HepG2 (cell line): ENCODE results near the gene TGM6. TPM values are rescaled to one million over a fixed set of nuclear protein-coding genes. Genes with fewer than 3 reads are reported as not detected.

Experiments used
- GABPB1 ChIP-seq: IDR thresholded peaks from 2 replicates; pipeline ENCODE4 v1.6.1; 2016; ENCODE audit warnings: mild to moderate bottlenecking, missing genetic modification reagents, moderate library complexity, missing compliant biosample characterization
- GZF1 ChIP-seq: sonication (generic); formaldehyde crosslinking; IDR thresholded peaks from 2 replicates; pipeline ENCODE4 v1.5.1; 2020; ENCODE audit warnings: mild to moderate bottlenecking, missing genetic modification reagents
- HDAC2 ChIP-seq: sonication (generic); formaldehyde crosslinking; IDR thresholded peaks from 2 replicates; pipeline ENCODE4 v1.4.0; 2020; ENCODE audit warnings: missing genetic modification reagents
- HES4 ChIP-seq: sonication (generic); formaldehyde crosslinking; IDR thresholded peaks from 2 replicates; pipeline ENCODE4 v1.9.0; 2021; ENCODE audit warnings: mild to moderate bottlenecking, missing genetic modification reagents, borderline replicate concordance
- PHF21A ChIP-seq: sonication (generic); formaldehyde crosslinking; IDR thresholded peaks from 2 replicates; pipeline ENCODE4 v1.5.0; 2020; ENCODE audit warnings: mild to moderate bottlenecking, missing genetic modification reagents
- PLRG1 ChIP-seq: fragments of 450-650 bp; conservative IDR thresholded peaks from 2 replicates; pipeline ENCODE4 v1.6.1; 2016
- POLR2AphosphoS2 ChIP-seq: IDR thresholded peaks from 2 replicates; pipeline ENCODE4 v1.6.1; 2011; ENCODE audit warnings: low read depth, low read length, improper control_type of control experiment
- RAD51 ChIP-seq: fragments of 450-650 bp; IDR thresholded peaks from 2 replicates; pipeline ENCODE4 v1.6.1; 2016; ENCODE audit warnings: borderline replicate concordance
- REL ChIP-seq: sonication (generic); formaldehyde crosslinking; conservative IDR thresholded peaks from 2 replicates; pipeline ENCODE4 v1.8.0; 2022; ENCODE audit warnings: mild to moderate bottlenecking, missing genetic modification reagents, moderate library complexity
- SMARCC2 ChIP-seq: fragments of 450-650 bp; IDR thresholded peaks from 2 replicates; pipeline ENCODE4 v1.6.1; 2017; ENCODE audit warnings: antibody characterized with exemption, mild to moderate bottlenecking
- SMC3 ChIP-seq: IDR thresholded peaks from 2 replicates; pipeline ENCODE4 v1.6.1; 2011; ENCODE audit warnings: low read length, improper control_type of control experiment
- SPEN ChIP-seq: sonication (generic); formaldehyde crosslinking; IDR thresholded peaks from 2 replicates; pipeline ENCODE4 v1.5.1; 2020; ENCODE audit warnings: low read depth, mild to moderate bottlenecking, missing genetic modification reagents
- TBX3 ChIP-seq: fragments of 450-650 bp; IDR thresholded peaks from 2 replicates; pipeline ENCODE4 v1.6.1; 2017; ENCODE audit warnings: antibody characterized with exemption, mild to moderate bottlenecking, inconsistent platforms, borderline replicate concordance
- TCF12 ChIP-seq, 2 experiments: fragments of 450-650 bp in 1 of 2; sonication (generic) in 1 of 2; formaldehyde crosslinking in 1 of 2; IDR thresholded peaks; 2 replicates each; pipeline versions ENCODE4 v1.6.1 to v1.8.0; 2017 to 2022; ENCODE audit warnings: antibody characterized with exemption in 1 of 2, mild to moderate bottlenecking in 1 of 2, missing genetic modification reagents in 1 of 2, moderate library complexity in 1 of 2
- ZNF101 ChIP-seq: sonication (generic); formaldehyde crosslinking; IDR thresholded peaks from 2 replicates; pipeline ENCODE4 v1.4.0; 2020; ENCODE audit warnings: mild to moderate bottlenecking, low read depth, missing genetic modification reagents, borderline replicate concordance
- ZNF326 ChIP-seq: sonication (generic); formaldehyde crosslinking; IDR thresholded peaks from 2 replicates; pipeline ENCODE4 v1.4.0; 2020; ENCODE audit warnings: missing genetic modification reagents, borderline replicate concordance
- ZNF331 ChIP-seq: sonication (generic); formaldehyde crosslinking; IDR thresholded peaks from 2 replicates; pipeline ENCODE4 v1.4.0; 2020; ENCODE audit warnings: missing genetic modification reagents
- polyA plus RNA-seq, 8 experiments: library from polyadenylated mRNA; depleted of rRNA in 3 of 8; stranded (reverse) in 7 of 8; unstranded in 1 of 8; fragments of >200 nt; fragmentation: Illumina TruSeq in 4 of 8; extraction: Trizol in 4 of 8; gene quantifications; 2 replicates each; pipeline versions ENCODE4 v1.2.1 to v1.2.3, GENCODE V29; 2011 to 2016; ENCODE audit warnings: low read depth in 4 of 8, missing spikeins in 1 of 8, mixed read lengths in 1 of 8; ENCODE audit not compliant: insufficient read depth in 1 of 8
- total RNA-seq, 5 experiments: library from RNA; depleted of rRNA; stranded (reverse); fragments of >200 nt; fragmentation: Illumina TruSeq; extraction: Trizol; gene quantifications; 2 replicates each; pipeline ENCODE4 v1.2.3, GENCODE V29; 2016; ENCODE audit warnings: low read depth in 1 of 5
- TF ChIP-seq, protein P1 (sequence below): sonication (generic); formaldehyde crosslinking; IDR thresholded peaks from 2 replicates; pipeline ENCODE4 v1.5.1; 2020; ENCODE audit warnings: mild to moderate bottlenecking, moderate library complexity, missing genetic modification reagents
- TF ChIP-seq, protein P2 (sequence below): sonication (generic); formaldehyde crosslinking; IDR thresholded peaks from 2 replicates; pipeline ENCODE4 v1.5.1; 2020; ENCODE audit warnings: mild to moderate bottlenecking, missing genetic modification reagents, borderline replicate concordance
- TF ChIP-seq, protein P3 (sequence below): sonication (generic); formaldehyde crosslinking; IDR thresholded peaks from 2 replicates; pipeline ENCODE4 v1.5.1; 2020; ENCODE audit warnings: mild to moderate bottlenecking, missing genetic modification reagents, borderline replicate concordance
- TF ChIP-seq, protein P4 (sequence below): IDR thresholded peaks from 2 replicates; pipeline ENCODE4 v1.6.1; 2016

Gene TGM6
- total and polyA plus RNA-seq, 2 of the 13 experiments (the other 11 are each of a cell fraction or from before 2014, with no cell fraction given), result not detected

DNA sequence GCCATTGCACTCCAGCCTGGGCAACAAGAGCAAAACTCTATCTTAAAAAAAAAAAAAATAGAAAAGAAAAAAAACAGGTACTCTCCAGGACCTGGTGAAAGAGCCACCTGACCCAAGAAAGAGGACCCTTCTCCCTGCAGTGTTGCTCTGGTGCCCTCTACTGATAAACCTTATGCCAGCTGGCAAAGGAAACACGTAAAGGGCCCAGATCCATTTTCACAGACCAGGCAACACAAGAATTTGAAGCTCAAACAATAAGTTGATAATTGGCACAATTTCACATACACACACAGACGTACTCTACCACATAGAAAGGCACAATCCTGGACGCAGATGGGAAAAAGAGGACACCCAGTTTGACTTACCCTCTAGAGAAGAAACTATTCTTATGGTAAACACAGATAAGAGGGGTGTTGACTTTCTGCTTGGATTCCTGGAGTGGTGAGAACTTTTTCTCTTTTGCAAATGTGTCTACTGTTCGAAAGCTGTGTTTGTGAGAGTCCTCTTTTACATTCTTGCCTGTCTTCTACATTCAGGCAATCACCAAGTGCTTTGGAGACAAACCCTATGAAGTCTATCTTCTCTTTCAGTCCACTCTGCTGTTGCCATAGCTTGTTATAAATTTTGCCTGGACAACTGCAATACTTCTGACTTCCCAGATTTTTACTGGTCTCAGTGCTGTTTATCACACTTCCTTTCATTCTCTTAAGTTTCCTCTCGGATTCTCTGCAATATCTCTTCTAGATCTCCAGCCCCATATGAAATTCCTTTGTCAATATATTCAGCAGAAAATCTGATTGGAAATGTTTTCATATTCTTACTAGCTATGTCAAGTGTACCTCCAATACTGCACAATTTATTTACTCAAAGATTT lies 96.3 kb downstream of the TGM6 start (continued):
- TF ChIP-seq TCF12 (IDR thresholded peaks at IDR 0.05) (no peak), TCF12 (CRISPR knock-in tag; IDR thresholded peaks at IDR 0.05) (no peak), SMC3 (peak; percentile 62; the same call in 1 of the 2 replicates), PHF21A (CRISPR knock-in tag) (no peak), POLR2AphosphoS2 (no peak), GABPB1 (CRISPR knock-in tag) (no peak), REL (CRISPR knock-in tag) (no peak), GZF1 (CRISPR knock-in tag) (no peak), SPEN (CRISPR knock-in tag) (no peak), HES4 (CRISPR knock-in tag) (no peak), PLRG1 (no peak), ZNF101 (CRISPR knock-in tag) (no peak), HDAC2 (CRISPR knock-in tag) (no peak), TBX3 (no peak), ZNF331 (CRISPR knock-in tag) (no peak), SMARCC2 (no peak), ZNF326 (CRISPR knock-in tag) (no peak), RAD51 (no peak)
- TF ChIP-seq, protein P1, sequence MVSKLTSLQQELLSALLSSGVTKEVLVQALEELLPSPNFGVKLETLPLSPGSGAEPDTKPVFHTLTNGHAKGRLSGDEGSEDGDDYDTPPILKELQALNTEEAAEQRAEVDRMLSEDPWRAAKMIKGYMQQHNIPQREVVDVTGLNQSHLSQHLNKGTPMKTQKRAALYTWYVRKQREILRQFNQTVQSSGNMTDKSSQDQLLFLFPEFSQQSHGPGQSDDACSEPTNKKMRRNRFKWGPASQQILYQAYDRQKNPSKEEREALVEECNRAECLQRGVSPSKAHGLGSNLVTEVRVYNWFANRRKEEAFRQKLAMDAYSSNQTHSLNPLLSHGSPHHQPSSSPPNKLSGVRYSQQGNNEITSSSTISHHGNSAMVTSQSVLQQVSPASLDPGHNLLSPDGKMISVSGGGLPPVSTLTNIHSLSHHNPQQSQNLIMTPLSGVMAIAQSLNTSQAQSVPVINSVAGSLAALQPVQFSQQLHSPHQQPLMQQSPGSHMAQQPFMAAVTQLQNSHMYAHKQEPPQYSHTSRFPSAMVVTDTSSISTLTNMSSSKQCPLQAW (CRISPR knock-in tag), result no peak
- TF ChIP-seq, protein P2, sequence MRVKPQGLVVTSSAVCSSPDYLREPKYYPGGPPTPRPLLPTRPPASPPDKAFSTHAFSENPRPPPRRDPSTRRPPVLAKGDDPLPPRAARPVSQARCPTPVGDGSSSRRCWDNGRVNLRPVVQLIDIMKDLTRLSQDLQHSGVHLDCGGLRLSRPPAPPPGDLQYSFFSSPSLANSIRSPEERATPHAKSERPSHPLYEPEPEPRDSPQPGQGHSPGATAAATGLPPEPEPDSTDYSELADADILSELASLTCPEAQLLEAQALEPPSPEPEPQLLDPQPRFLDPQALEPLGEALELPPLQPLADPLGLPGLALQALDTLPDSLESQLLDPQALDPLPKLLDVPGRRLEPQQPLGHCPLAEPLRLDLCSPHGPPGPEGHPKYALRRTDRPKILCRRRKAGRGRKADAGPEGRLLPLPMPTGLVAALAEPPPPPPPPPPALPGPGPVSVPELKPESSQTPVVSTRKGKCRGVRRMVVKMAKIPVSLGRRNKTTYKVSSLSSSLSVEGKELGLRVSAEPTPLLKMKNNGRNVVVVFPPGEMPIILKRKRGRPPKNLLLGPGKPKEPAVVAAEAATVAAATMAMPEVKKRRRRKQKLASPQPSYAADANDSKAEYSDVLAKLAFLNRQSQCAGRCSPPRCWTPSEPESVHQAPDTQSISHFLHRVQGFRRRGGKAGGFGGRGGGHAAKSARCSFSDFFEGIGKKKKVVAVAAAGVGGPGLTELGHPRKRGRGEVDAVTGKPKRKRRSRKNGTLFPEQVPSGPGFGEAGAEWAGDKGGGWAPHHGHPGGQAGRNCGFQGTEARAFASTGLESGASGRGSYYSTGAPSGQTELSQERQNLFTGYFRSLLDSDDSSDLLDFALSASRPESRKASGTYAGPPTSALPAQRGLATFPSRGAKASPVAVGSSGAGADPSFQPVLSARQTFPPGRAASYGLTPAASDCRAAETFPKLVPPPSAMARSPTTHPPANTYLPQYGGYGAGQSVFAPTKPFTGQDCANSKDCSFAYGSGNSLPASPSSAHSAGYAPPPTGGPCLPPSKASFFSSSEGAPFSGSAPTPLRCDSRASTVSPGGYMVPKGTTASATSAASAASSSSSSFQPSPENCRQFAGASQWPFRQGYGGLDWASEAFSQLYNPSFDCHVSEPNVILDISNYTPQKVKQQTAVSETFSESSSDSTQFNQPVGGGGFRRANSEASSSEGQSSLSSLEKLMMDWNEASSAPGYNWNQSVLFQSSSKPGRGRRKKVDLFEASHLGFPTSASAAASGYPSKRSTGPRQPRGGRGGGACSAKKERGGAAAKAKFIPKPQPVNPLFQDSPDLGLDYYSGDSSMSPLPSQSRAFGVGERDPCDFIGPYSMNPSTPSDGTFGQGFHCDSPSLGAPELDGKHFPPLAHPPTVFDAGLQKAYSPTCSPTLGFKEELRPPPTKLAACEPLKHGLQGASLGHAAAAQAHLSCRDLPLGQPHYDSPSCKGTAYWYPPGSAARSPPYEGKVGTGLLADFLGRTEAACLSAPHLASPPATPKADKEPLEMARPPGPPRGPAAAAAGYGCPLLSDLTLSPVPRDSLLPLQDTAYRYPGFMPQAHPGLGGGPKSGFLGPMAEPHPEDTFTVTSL (CRISPR knock-in tag), result no peak
- TF ChIP-seq, protein P3, sequence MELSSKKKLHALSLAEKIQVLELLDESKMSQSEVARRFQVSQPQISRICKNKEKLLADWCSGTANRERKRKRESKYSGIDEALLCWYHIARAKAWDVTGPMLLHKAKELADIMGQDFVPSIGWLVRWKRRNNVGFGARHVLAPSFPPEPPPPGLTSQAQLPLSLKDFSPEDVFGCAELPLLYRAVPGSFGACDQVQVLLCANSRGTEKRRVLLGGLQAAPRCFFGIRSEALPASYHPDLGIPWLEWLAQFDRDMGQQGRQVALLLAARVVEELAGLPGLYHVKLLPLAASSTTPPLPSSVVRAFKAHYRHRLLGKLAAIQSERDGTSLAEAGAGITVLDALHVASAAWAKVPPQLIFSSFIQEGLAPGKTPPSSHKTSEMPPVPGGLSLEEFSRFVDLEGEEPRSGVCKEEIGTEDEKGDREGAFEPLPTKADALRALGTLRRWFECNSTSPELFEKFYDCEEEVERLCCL (CRISPR knock-in tag), result 0 out of 2 replicates have a peak, but pooled peaks have one; percentile 42
- TF ChIP-seq, protein P4, sequence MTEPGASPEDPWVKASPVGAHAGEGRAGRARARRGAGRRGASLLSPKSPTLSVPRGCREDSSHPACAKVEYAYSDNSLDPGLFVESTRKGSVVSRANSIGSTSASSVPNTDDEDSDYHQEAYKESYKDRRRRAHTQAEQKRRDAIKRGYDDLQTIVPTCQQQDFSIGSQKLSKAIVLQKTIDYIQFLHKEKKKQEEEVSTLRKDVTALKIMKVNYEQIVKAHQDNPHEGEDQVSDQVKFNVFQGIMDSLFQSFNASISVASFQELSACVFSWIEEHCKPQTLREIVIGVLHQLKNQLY (CRISPR knock-in tag), result no peak
